Esophagus muscularis mucosa (tissue), 2 donors: ENCODE data around the gene YWHAE.

Experiments
- POLR2A ChIP-seq: fragments of 450-650 bp; IDR thresholded peaks from one replicate; pipeline ENCODE4 v1.6.1; 2017; ENCODE audit warnings: antibody characterized with exemption, moderate library complexity, mild to moderate bottlenecking, low read depth
- POLR2AphosphoS5 ChIP-seq, 2 donors: sonication (generic); formaldehyde crosslinking; IDR thresholded peaks; one replicate each; pipeline ENCODE4 v1.6.1; 2017; ENCODE audit warnings: antibody characterized with exemption in 2 of 2

GRCh38 chr17:1376061-1376460 lies 24.0 kb downstream of the YWHAE start:
- TF ChIP-seq POLR2AphosphoS5 (IDR thresholded peaks at IDR 0.05) = no peak
- no peak for TF ChIP-seq POLR2A
